GM12872 (cell line): ENCODE results near the gene ARHGDIA.

Experiments used
- TF ChIP-seq, protein P1 (sequence below): IDR thresholded peaks from 3 replicates; pipeline ENCODE4 v1.5.1; 2011; ENCODE audit warnings: low read depth, mild to moderate bottlenecking, low read length, moderate library complexity; ENCODE audit not compliant: insufficient read depth

The ARHGDIA gene

DNA sequence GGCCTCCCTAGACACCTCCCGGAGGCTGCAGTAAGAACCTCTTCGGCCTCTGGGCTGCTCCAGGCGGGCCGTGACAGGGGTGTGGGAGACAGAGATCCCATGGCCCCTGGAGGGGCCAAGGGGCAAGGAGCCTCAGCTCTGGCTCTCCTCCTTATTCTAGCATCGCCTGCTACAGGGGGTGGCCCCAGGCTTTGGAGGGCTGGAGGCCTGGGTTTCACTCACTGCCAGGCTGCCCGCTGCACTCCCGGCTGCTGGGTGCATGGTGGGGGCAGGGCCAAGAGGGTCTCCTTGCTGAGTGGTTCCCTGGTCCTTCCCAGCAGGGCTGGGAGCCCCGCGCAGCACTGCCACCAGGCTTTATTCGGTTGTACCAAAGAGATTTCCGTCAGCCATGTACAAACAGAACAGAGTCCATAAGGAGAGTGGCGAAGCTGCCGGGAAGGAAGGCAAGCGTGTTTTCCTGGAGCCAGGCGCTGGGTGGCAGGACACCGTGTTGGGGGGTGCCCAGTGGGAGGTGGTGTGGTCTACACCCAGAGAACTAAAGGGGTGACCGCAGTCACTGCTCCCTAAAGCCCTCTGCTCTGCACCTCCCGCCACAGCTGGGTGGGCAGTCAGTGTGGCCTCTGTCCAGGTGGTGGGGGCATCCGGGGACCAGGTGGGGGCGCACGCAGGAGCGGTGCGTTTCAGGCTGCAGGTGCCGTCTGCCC lies 32.9 kb upstream of the ARHGDIA start:
- TF ChIP-seq, protein P1, sequence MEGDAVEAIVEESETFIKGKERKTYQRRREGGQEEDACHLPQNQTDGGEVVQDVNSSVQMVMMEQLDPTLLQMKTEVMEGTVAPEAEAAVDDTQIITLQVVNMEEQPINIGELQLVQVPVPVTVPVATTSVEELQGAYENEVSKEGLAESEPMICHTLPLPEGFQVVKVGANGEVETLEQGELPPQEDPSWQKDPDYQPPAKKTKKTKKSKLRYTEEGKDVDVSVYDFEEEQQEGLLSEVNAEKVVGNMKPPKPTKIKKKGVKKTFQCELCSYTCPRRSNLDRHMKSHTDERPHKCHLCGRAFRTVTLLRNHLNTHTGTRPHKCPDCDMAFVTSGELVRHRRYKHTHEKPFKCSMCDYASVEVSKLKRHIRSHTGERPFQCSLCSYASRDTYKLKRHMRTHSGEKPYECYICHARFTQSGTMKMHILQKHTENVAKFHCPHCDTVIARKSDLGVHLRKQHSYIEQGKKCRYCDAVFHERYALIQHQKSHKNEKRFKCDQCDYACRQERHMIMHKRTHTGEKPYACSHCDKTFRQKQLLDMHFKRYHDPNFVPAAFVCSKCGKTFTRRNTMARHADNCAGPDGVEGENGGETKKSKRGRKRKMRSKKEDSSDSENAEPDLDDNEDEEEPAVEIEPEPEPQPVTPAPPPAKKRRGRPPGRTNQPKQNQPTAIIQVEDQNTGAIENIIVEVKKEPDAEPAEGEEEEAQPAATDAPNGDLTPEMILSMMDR, result no peak

DNA sequence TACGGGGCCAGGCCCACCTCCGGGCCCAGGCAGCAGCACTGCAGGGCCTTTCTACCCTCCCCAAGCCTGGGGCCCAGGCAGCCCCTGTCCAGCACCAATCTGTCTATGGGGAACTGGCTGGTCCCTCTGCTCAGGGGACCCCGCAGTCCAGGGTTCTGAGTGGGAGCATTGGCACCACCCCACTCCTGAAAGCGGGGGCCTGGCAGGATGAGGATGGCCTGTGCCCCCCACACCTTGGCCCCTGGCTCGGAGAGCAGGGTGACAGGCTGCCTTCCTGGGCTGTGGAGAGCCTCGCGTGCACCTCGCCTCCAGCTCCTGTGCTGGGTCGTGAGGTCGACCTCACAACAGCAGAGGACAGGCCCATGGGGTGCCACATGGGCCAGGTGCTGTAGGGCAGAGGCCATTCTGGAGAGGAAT lies 32.3 kb upstream of the ARHGDIA start:
- TF ChIP-seq, protein P1, result no peak

DNA sequence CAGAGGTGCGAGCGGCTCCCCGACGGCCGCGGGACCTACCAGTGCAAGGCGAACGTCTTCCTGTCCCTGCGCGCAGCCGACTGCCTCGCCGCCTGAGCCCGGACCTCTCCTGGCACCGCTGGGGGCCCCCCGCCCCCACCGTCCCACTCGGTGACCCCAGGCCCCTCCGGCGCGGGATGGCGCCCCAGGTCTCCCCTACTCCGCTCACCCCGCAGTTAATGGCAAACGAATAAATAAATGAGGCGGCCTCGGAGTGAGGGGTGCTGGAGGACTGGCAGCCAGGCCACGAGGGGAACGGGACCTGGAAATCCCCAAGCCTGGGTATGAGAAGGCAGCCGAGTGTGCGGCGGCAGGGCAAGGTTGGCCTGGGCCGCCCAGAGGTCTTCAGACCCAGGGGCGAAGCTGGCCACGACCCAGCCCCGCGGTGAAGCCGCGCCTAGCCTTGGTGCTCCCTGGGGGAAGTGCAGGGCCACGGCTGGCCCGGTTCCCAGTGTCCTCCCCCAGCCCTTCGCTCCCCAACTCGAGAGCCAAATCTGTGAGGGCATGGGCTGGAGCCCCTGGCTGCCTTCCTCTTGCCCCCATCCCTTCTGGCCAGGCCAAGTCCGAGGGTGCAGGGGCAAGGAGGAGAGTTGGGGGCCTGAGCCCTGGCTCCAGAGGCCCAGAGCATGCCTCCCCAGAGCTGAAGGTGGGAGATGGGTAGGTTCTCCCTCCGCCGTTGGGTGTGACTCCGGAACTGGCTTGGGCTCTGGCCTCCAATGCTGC lies 31.7 kb upstream of the ARHGDIA start:
- TF ChIP-seq, protein P1, result no peak

DNA sequence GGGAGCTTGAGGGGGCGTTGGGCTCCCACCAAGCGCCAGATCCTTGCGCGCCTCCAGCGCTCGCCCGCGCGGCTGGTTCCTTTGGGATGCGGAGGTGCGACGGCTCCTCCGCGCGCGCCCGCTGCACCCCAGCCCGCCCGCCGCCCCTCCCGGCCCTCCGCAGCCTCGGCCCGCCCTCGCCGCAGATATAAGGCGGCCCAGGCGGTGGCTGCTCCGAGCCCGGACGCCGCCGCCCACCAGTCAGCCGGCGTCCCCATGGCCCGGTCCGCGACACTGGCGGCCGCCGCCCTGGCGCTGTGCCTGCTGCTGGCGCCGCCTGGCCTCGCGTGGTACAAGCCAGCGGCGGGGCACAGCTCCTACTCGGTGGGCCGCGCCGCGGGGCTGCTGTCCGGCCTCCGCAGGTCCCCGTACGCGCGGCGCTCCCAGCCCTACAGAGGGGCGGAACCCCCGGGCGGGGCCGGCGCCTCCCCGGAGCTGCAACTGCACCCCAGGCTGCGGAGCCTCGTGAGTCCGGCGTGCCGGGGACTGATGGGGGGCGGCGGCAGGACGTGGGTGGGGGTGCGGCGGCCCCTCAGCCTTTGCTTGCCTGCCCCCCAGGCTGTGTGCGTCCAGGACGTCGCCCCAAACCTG lies 31.0 kb upstream of the ARHGDIA start, which contains the start of gene NPB:
Gene NPB (plus strand): TSS at position 216 of the 630 bp plus-strand sequence. CDS start 40 bp downstream, at position 256.
- TF ChIP-seq, protein P1, result no peak

DNA sequence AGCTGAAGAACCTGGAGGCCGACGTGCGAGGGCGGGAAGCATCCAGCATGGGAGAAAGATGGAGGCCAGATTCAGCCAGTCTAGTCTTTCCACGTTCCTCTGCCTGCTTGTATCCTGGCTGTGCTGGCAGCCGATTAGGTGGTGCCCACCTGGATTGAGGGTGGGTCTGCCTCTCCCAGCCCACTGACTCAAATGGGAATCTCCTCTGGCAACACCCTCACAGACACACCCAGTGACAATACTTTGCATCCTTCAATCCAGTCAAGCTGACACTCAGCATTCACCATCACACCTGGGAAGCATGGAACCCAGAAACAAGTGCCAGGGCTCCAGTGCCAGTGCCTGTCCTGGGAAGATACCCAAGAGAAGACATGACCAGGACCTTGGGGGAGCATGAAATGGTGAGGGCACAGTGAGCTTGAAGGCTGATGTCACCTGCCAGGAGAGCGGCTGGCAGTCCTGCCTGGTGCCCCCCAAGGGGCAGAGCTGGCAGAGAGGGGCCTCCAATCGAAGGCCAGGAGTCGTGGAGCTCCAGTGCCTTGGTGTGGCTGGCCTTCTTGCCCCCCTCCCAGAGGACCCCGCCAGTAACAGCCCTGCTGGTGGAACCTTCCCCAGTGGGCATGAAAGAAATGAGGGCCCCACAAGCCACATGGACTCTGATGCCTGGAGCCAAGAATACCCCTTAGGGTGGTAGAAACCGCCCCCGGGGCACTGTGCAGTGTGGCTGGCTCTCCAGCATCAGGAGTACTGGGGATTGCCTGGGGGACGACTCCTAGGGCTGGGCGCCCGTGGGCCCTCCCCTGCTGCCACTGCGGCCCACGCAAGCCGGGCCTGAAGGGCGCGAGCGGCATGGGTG lies 30.3 kb upstream of the ARHGDIA start:
- TF ChIP-seq, protein P1, result no peak

DNA sequence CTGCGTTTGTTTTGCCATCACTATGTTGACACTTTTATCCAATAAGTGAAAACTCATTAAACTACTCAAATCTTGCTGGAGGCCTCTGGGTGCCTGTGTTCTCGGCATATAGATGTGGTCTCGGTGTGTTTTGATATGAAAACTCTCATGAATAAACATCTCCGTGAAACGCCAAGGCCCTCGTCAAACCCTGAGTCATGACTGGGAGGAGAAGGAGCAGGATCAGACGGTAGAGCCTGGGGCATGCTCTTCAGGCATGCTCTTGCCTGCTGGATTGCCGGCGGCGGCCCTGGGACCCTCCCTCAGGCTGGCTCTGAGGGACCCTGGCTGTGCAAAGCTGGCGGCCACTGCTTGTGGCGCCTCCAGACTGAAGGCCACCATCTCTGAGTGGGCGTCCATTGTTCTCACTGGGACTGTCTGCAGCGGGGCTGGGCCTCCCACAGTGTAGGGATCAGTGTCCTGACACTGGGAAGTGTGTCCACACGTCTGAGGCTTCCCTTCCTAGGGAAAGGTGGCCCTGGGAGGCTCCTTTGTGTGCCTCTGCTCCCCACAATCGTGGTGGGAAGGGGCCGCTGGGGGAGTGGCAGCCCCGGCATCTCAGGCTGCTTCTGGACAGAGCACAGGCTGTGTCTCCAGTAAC lies 29.2 kb upstream of the ARHGDIA start:
- TF ChIP-seq, protein P1, result no peak
